ENCODE data around the gene QPCT.

QPCT gene

DNA sequence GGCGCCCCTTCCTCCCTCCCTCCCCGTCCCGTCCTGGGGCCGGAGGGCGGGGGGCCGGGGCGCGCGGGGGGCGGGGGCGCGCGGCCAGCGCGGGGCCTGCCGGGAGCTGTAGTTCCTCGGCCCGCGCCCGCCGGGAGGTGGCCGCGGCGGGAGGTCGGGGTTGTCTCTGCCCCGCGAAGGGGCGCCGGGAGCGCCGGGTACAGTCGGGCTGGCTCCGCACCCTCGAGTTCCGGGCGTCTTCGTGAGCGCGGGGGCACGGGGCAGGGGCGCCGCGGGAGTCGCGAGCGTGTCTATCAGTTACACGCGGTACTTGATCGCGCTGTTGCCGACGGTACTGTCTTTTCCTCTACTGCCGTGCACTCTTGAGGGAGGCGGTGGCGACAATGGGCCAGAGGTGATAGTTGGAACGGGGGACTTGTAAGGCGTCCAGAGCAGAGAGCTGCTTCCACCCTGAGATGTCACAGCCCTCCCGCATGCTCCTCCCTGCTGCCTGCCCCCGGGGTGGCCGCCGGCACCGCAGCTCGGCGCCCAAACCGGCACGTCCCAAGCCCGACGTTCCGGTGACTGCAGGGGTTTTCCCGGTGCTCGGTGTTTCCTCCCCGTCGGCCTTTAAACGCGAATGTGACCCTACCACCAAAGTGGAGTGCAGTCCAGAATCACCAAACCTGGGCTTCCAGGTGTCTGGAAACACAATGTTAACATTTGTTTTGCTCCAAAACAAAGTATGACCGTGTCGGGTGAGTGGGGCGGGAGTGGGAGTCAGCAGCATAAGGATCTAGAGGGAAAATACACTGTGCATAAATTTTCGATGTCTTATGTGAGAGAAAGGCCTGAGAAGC is 19.4 kb upstream of the QPCT start, which contains the start of gene PRKD3:
Gene PRKD3, minus strand, starts transcription at position 48 of the 839 bp plus-strand sequence. CDS start 8,309 bp downstream, outside the sequence.
- in situ Hi-C loops (cut with HindIII; ENCODE audit: low sequenced_read_pairs), result no loop called here
- H3K4me3 ChIP-seq (ENCODE audit: low read depth, low read length), result peak within 1 kb of the TSS; percentile 82
- DNase-seq (ENCODE audit: low read depth, low spot score), result peak; percentile 55
- TF ChIP-seq, protein P1, sequence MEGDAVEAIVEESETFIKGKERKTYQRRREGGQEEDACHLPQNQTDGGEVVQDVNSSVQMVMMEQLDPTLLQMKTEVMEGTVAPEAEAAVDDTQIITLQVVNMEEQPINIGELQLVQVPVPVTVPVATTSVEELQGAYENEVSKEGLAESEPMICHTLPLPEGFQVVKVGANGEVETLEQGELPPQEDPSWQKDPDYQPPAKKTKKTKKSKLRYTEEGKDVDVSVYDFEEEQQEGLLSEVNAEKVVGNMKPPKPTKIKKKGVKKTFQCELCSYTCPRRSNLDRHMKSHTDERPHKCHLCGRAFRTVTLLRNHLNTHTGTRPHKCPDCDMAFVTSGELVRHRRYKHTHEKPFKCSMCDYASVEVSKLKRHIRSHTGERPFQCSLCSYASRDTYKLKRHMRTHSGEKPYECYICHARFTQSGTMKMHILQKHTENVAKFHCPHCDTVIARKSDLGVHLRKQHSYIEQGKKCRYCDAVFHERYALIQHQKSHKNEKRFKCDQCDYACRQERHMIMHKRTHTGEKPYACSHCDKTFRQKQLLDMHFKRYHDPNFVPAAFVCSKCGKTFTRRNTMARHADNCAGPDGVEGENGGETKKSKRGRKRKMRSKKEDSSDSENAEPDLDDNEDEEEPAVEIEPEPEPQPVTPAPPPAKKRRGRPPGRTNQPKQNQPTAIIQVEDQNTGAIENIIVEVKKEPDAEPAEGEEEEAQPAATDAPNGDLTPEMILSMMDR (IDR thresholded peaks at IDR 0.05; ENCODE audit: low read depth, low read length), result no peak

DNA sequence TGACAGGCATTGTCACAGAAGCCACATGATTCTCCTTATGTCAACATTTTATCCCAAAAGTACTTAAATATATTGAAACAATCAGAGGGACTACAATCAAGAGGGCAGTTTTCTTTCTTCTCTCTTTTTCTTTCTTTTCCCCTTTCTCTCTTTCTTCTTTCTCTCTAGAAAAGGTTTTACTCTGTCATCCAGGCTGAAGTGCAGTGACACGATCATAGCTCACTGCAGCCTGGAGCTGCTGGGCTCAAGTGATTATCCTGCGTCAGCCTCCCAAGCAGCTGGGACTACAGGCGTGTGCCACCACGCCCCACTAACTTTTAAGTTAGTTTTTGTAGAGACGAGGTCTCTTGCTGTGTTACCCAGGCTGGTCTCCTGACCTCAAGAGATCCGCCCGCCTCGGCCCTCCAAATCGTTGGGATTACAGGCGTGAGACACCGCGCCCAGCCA is 18.8 kb upstream of the QPCT start:
- in situ Hi-C loops (cut with HindIII; ENCODE audit: low sequenced_read_pairs), result no loop called here
- H3K4me3 ChIP-seq (ENCODE audit: low read depth, low read length), result peak overlapping the region; percentile 82
- no peak for DNase-seq (ENCODE audit: low read depth, low spot score)
- TF ChIP-seq, protein P1 (IDR thresholded peaks at IDR 0.05; ENCODE audit: low read depth, low read length), result no peak

DNA sequence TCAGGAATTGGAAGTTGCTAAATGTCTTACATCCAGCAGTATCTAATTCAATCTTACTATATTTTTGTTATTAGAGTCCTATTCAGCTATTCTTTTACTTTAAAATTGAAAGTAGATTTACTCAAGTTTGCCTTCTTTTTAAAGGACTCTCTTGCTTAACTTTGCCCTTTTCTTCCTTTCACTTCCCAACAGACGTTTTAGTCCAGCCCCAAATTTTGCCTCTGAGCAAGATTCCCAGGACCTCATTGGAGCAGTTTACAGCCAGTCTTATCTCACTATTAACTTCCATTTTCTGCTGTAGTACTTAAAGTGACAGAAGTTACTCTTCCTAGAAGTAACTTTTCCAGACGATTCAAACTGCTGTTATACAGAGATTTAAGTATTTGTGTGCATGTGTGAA is 18.1 kb upstream of the QPCT start:
- in situ Hi-C loops (cut with HindIII; ENCODE audit: low sequenced_read_pairs), result no loop called here
- no peak overlapping the region for H3K4me3 ChIP-seq (ENCODE audit: low read depth, low read length)
- TF ChIP-seq, protein P1 (IDR thresholded peaks at IDR 0.05; ENCODE audit: low read depth, low read length), result no peak
- peak; percentile 78 for DNase-seq (ENCODE audit: low read depth, low spot score)

DNA sequence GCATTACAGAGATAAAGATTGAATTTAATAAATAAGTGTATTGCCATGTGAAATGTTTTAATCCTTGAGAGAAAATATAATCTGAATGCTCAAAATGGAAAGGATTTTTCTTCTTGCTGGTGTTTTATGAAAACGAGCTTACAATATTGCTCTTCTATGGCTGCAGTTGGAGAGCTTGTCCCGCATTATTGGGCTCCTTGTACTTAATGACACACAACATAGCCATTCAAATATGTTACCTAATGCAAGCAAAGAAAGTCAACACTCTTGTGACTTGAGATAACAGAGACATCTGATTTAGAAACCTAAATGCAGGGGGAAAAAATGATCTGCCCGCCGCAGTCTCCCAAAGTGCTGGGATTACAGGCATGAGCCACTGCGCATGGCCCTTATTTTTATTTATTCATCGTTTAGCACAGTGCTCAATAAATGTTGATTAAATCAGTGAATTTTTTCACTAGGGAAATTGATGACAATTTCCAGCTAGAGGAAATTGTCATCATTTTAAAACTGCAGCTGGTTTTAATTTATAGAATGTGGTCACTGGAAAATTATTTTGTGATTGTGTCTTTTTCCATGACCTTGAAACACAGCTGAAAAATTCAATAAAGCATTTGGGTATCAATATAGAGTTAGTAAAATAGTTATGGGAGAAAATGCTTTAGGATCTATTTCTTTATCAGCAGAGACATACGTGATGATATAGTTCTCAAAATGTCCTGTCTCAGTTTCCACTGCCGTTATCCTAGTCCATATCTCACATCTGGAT is 17.4 kb upstream of the QPCT start:
- TF ChIP-seq, protein P1 (IDR thresholded peaks at IDR 0.05; ENCODE audit: low read depth, low read length), result no peak
- no peak overlapping the region for H3K4me3 ChIP-seq (ENCODE audit: low read depth, low read length)
- no peak for DNase-seq (ENCODE audit: low read depth, low spot score)
- in situ Hi-C loops (cut with HindIII; ENCODE audit: low sequenced_read_pairs), result no loop called here

DNA sequence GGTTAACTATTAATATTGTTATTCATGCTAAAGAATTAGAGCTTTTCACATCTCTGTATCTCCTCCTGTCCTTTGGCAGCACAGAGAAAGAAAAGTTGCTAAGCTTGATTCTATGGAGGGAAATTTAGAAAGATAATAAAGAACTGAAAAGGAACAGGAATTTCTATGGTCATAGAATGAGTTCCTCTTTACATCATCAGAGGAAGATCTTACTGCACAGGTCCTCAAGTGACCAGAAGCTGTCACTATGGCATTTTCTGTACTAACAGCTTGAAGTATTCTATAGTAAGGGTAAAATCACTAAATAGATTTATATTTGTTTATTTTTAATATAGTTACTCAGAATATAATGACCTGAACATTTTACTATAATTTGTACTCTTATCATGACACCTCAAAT is 13.7 kb upstream of the QPCT start:
- no peak overlapping the region for H3K4me3 ChIP-seq (ENCODE audit: low read depth, low read length)
- TF ChIP-seq, protein P1 (IDR thresholded peaks at IDR 0.05; ENCODE audit: low read depth, low read length), result no peak
- no peak for DNase-seq (ENCODE audit: low read depth, low spot score)
- in situ Hi-C loops (cut with HindIII; ENCODE audit: low sequenced_read_pairs), result no loop called here

DNA sequence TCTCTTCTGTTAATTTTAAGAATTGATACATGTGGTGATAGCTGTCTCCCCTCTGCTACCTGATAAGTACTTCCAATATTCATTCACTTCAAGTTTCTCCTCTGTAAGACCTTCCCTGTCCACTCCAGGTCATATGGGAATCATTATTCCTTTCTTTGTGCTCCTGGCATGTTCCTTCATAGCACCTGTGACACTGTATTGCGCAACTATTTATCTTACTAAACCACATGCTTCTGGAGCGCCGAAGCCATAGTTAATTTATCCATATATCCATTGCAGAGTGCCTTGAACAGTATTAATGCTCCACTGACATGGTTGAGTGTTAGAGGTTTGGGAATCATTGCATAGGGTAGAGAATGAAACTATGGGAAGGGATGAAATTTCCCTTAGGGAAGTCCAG is 11.9 kb upstream of the QPCT start:
- in situ Hi-C loops (cut with HindIII; ENCODE audit: low sequenced_read_pairs), result no loop called here
- DNase-seq (ENCODE audit: low read depth, low spot score), result no peak
- TF ChIP-seq, protein P1 (IDR thresholded peaks at IDR 0.05; ENCODE audit: low read depth, low read length), result no peak
- no peak overlapping the region for H3K4me3 ChIP-seq (ENCODE audit: low read depth, low read length)

Data from astrocyte of the spinal cord (primary cell).